AG10803 (cell line): Measurements from ENCODE around the gene C9orf72.

Source experiments
- DNase-seq: peaks from one replicate; pipeline ENCODE4 v3.0.0; 2010; ENCODE audit warnings: low read depth
- H3K4me3 ChIP-seq: 2 replicates; pipeline ENCODE4 v1.5.1; 2011; ENCODE audit warnings: mild to moderate bottlenecking, low read length, control low read depth
- CTCF ChIP-seq: conservative IDR thresholded peaks from 2 replicates; pipeline ENCODE4 v1.5.1; 2011; ENCODE audit warnings: mild to moderate bottlenecking, low read length, control low read depth, inconsistent platforms

C9orf72 gene

GRCh38 chr9:27591672-27592071, 18.4 kb upstream of the C9orf72 start:
- no peak for TF ChIP-seq CTCF
- no peak overlapping the region for H3K4me3 ChIP-seq
- DNase-seq = no peak

- H3K4me3 ChIP-seq = no peak overlapping the region
- TF ChIP-seq CTCF = no peak
- DNase-seq = peak; percentile 10
Measured at GRCh38 chr9:27591093-27591492, 17.8 kb upstream of the C9orf72 start.

- no peak overlapping the region for H3K4me3 ChIP-seq
- TF ChIP-seq CTCF = no peak
- DNase-seq = no peak
Measured at GRCh38 chr9:27590651-27591050, 17.4 kb upstream of the C9orf72 start.

- DNase-seq = no peak
- H3K4me3 ChIP-seq = no peak overlapping the region
- no peak for TF ChIP-seq CTCF
Measured at GRCh38 chr9:27589462-27589861, 16.2 kb upstream of the C9orf72 start.

- no peak overlapping the region for H3K4me3 ChIP-seq
- no peak for DNase-seq
- no peak for TF ChIP-seq CTCF
Measured at GRCh38 chr9:27586304-27586703, 13.0 kb upstream of the C9orf72 start.

- no peak for DNase-seq
- no peak for TF ChIP-seq CTCF
Measured at GRCh38 chr9:27584931-27585330, 11.7 kb upstream of the C9orf72 start.

GRCh38 chr9:27582794-27583193, 9.5 kb upstream of the C9orf72 start:
- DNase-seq = no peak
- H3K4me3 ChIP-seq = no peak overlapping the region
- no peak for TF ChIP-seq CTCF

More at GRCh38 chr9:27584931-27585330, 11.7 kb upstream of the C9orf72 start:
- H3K4me3 ChIP-seq = no peak overlapping the region
